H1 (cell line): ENCODE results near the gene SLC7A11. TPM values are rescaled to one million over a fixed set of nuclear protein-coding genes. Genes with fewer than 3 reads are reported as not detected.

Experiments
- CTCF ChIA-PET: fragments of 300-600 bp; sonication (Branson Sonifier 250); formaldehyde crosslinking; loops from one replicate; lab custom pipeline; 2021; ENCODE audit not compliant: partially characterized antibody; lab: Charles Lee
- POLR2A ChIA-PET: fragments of 300-600 bp; sonication (Branson Sonifier 250); formaldehyde crosslinking; loops from one replicate; lab custom pipeline; 2021; ENCODE audit warnings: inconsistent platforms; ENCODE audit not compliant: partially characterized antibody; lab: Charles Lee
- DNase-seq, 2 experiments: peaks; one replicate each; pipeline versions ENCODE4 v3.0.0 to v3.0.0-alpha.2; 2010 to 2022; ENCODE audit warnings: low spot score in 2 of 2, low read depth in 1 of 2, mixed read lengths in 1 of 2
- FAIRE-seq: peaks from 2 replicates; lab custom pipeline; 2011; peaks lifted over from hg19 to GRCh38; lab: Jason Lieb, UNC
- H2AFZ ChIP-seq: 2 replicates; pipeline ENCODE4 v1.8.1; 2012; ENCODE audit warnings: low read length, inconsistent platforms
- H2AK5ac ChIP-seq: 2 replicates; pipeline ENCODE4 v1.6.1; 2013; ENCODE audit warnings: low read depth, low read length
- H2BK120ac ChIP-seq: replicated peaks from 2 replicates; pipeline ENCODE3; 2013; ENCODE audit warnings: low read depth, low read length, inconsistent platforms
- H2BK12ac ChIP-seq: 2 replicates; pipeline ENCODE4 v1.6.1; 2013; ENCODE audit warnings: low read depth, low read length
- H2BK15ac ChIP-seq: 2 replicates; pipeline ENCODE4 v1.6.1; 2013; ENCODE audit warnings: low read length
- H2BK20ac ChIP-seq: 2 replicates; pipeline ENCODE4 v1.6.1; 2013; ENCODE audit warnings: low read length
- H2BK5ac ChIP-seq: 2 replicates; pipeline ENCODE4 v1.6.1; 2013; ENCODE audit warnings: low read depth, low read length
- H3K14ac ChIP-seq: 2 replicates; pipeline ENCODE4 v1.6.1; 2013; ENCODE audit warnings: inconsistent platforms; ENCODE audit not compliant: insufficient read length
- H3K18ac ChIP-seq: 2 replicates; pipeline ENCODE4 v1.6.1; 2013; ENCODE audit warnings: low read length; ENCODE audit errors: extremely low read depth
- H3K23ac ChIP-seq: 2 replicates; pipeline ENCODE4 v1.6.1; 2013; ENCODE audit warnings: inconsistent platforms; ENCODE audit not compliant: insufficient read length
- H3K23me2 ChIP-seq: 2 replicates; pipeline ENCODE4 v1.6.1; 2013; ENCODE audit warnings: low read depth, low read length
- H3K27ac ChIP-seq: 2 replicates; pipeline ENCODE4 v1.6.1; 2011; ENCODE audit warnings: low read depth, low read length, inconsistent platforms
- H3K27me3 ChIP-seq, 4 experiments: replicated peaks in 1 of 4; 1 replicate in 1 of 4; 2 replicates in 3 of 4; pipeline versions ENCODE4 v1.6.1 to v1.8.1; 2011 to 2013; ENCODE audit warnings: low read length in 3 of 4, mild to moderate bottlenecking in 3 of 4, inconsistent platforms in 2 of 4, mixed read lengths in 2 of 4, moderate library complexity in 1 of 4; ENCODE audit not compliant: control insufficient read depth in 3 of 4, insufficient read depth in 3 of 4; ENCODE audit errors: extremely low read depth in 1 of 4
- H3K36me3 ChIP-seq, 4 experiments: 2 replicates each; pipeline versions ENCODE4 v1.6.1 to v1.8.1; 2011 to 2013; ENCODE audit warnings: mild to moderate bottlenecking in 4 of 4, low read length in 3 of 4, moderate library complexity in 2 of 4, control low read depth in 1 of 4, inconsistent platforms in 1 of 4; ENCODE audit not compliant: insufficient read depth in 4 of 4, control insufficient read depth in 2 of 4
- H3K4ac ChIP-seq: replicated peaks from 2 replicates; pipeline ENCODE3; 2013; ENCODE audit warnings: low read length, low read depth, mixed read lengths, inconsistent platforms; ENCODE audit not compliant: insufficient read length
- H3K4me1 ChIP-seq, 4 experiments: replicated peaks in 1 of 4; 1 replicate in 1 of 4; 2 replicates in 3 of 4; pipeline versions ENCODE4 v1.6.1 to v1.8.1; 2011 to 2013; ENCODE audit warnings: low read length in 3 of 4, inconsistent platforms in 2 of 4, mixed read lengths in 1 of 4; ENCODE audit not compliant: insufficient read depth in 4 of 4, control insufficient read depth in 3 of 4
- H3K4me2 ChIP-seq, 2 experiments: 2 replicates each; pipeline versions ENCODE4 v1.6.1 to v1.8.1; 2011 to 2013; ENCODE audit warnings: low read depth in 2 of 2, low read length in 2 of 2, control low read depth in 1 of 2, inconsistent platforms in 1 of 2, mild to moderate bottlenecking in 1 of 2; ENCODE audit not compliant: insufficient read depth in 1 of 2
- H3K4me3 ChIP-seq, 4 experiments: fragments of 200-600, 300-600 bp in 1 of 4; sonication (generic), shearing (Covaris generic), sonication (Bioruptor Twin) in 1 of 4; 2 replicates each; pipeline versions ENCODE4 v1.5.1 to v1.8.1; 2011 to 2016; ENCODE audit warnings: low read length in 4 of 4, low read depth in 3 of 4, control low read depth in 2 of 4, inconsistent platforms in 2 of 4, mild to moderate bottlenecking in 2 of 4, mixed read lengths in 1 of 4, moderate library complexity in 1 of 4; ENCODE audit not compliant: insufficient read depth in 2 of 4; ENCODE audit errors: extremely low read depth in 1 of 4
- H3K56ac ChIP-seq: replicated peaks from 2 replicates; pipeline ENCODE3; 2013; ENCODE audit warnings: low read depth, mild to moderate bottlenecking, mixed read lengths, low read length, inconsistent platforms; ENCODE audit not compliant: insufficient read length
- H3K79me1 ChIP-seq: 2 replicates; pipeline ENCODE4 v1.6.1; 2013; ENCODE audit warnings: low read depth, low read length, control low read depth
- H3K79me2 ChIP-seq, 2 experiments: 2 replicates each; pipeline versions ENCODE4 v1.6.1 to v1.8.1; 2012 to 2013; ENCODE audit warnings: low read length in 2 of 2, mild to moderate bottlenecking in 2 of 2, inconsistent platforms in 1 of 2; ENCODE audit not compliant: insufficient read depth in 2 of 2, control insufficient read depth in 1 of 2
- H3K9ac ChIP-seq, 4 experiments: replicated peaks in 1 of 4; 1 replicate in 1 of 4; 2 replicates in 3 of 4; pipeline versions ENCODE4 v1.6.1 to v1.8.1; 2011 to 2013; ENCODE audit warnings: low read depth in 3 of 4, low read length in 3 of 4, control low read depth in 2 of 4, mild to moderate bottlenecking in 2 of 4, moderate library complexity in 2 of 4, inconsistent platforms in 1 of 4; ENCODE audit errors: extremely low read depth in 1 of 4
- H3K9me3 ChIP-seq, 2 experiments: 2 replicates each; pipeline versions ENCODE4 v1.6.1 to v1.8.1; 2012 to 2013; ENCODE audit warnings: mild to moderate bottlenecking in 2 of 2, moderate library complexity in 2 of 2, control low read depth in 1 of 2, inconsistent platforms in 1 of 2, low read depth in 1 of 2, low read length in 1 of 2, mixed read lengths in 1 of 2; ENCODE audit not compliant: insufficient read depth in 2 of 2
- H4K20me1 ChIP-seq, 2 experiments: replicated peaks in 1 of 2; 2 replicates each; pipeline versions ENCODE3 to v1.8.1; 2011 to 2013; ENCODE audit warnings: inconsistent platforms in 2 of 2, low read length in 2 of 2, mild to moderate bottlenecking in 1 of 2; ENCODE audit not compliant: insufficient read depth in 2 of 2, control insufficient read depth in 1 of 2
- H4K5ac ChIP-seq: 2 replicates; pipeline ENCODE4 v1.6.1; 2013; ENCODE audit warnings: low read length, low read depth, mixed read lengths, inconsistent platforms; ENCODE audit not compliant: insufficient read length
- H4K8ac ChIP-seq: 2 replicates; pipeline ENCODE4 v1.8.0; 2013; ENCODE audit warnings: mild to moderate bottlenecking, moderate library complexity, low read length, inconsistent platforms; ENCODE audit not compliant: insufficient read depth; ENCODE audit errors: extremely low read depth
- H4K91ac ChIP-seq: replicated peaks from 2 replicates; pipeline ENCODE3; 2013; ENCODE audit warnings: low read length, mixed read lengths, inconsistent platforms; ENCODE audit not compliant: insufficient read length
- ASH2L ChIP-seq: fragments of 200-600, 300-600 bp; sonication (generic); IDR thresholded peaks from one replicate; pipeline ENCODE4 v1.7.1; 2017; ENCODE audit warnings: low read length
- CTCF ChIP-seq, 3 experiments: IDR thresholded peaks; 1 replicate in 2 of 3; 2 replicates in 1 of 3; pipeline versions ENCODE4 v1.5.1 to v1.6.1; 2011; ENCODE audit warnings: low read length in 3 of 3, mild to moderate bottlenecking in 3 of 3, inconsistent platforms in 2 of 3, low read depth in 1 of 3, moderate library complexity in 1 of 3; ENCODE audit not compliant: insufficient read depth in 1 of 3; ENCODE audit errors: control extremely low read depth in 1 of 3
- POU5F1 ChIP-seq: IDR thresholded peaks from 2 replicates; pipeline ENCODE4 v1.6.1; 2011; ENCODE audit warnings: low read depth, mild to moderate bottlenecking, low read length, moderate library complexity
- RAD21 ChIP-seq, 2 experiments: IDR thresholded peaks in 1 of 2; conservative IDR thresholded peaks in 1 of 2; 2 replicates each; pipeline ENCODE4 v1.6.1; 2011; ENCODE audit warnings: low read depth in 2 of 2, low read length in 2 of 2, improper control_type of control experiment in 1 of 2, inconsistent platforms in 1 of 2, mild to moderate bottlenecking in 1 of 2, moderate library complexity in 1 of 2
- WGBS, 2 experiments: shearing (Covaris generic) in 1 of 2; methylation state at CpG; one replicate each; pipeline versions ENCODE4 v1.1.6 to v1.1.7; 2013 to 2015; ENCODE audit warnings: low lambda C conversion rate in 2 of 2, mixed read lengths in 2 of 2, inconsistent platforms in 1 of 2, low coverage in 1 of 2, missing lambda C conversion rate in 1 of 2; ENCODE audit not compliant: insufficient replicate concordance in 2 of 2, insufficient coverage in 1 of 2, insufficient read length in 1 of 2; ENCODE audit errors: extremely low coverage in 1 of 2, missing lambda C conversion rate in 1 of 2; 5-methylcytosine and 5-hydroxymethylcytosine counted together
- polyA plus RNA-seq, 7 experiments: library from polyadenylated mRNA; depleted of rRNA in 3 of 7; stranded (reverse) in 5 of 7; unstranded in 2 of 7; fragments of >200 nt in 5 of 7; fragments of 200-250 nt in 2 of 7; gene quantifications; 1 replicate in 5 of 7; 2 replicates in 1 of 7; 4 replicates in 1 of 7; pipeline versions ENCODE4 v1.2.1 to v1.2.3, GENCODE V29; 2011 to 2013; ENCODE audit warnings: missing spikeins in 2 of 7, mixed read lengths in 2 of 7
- total RNA-seq: library from RNA; stranded (reverse); fragmentation: NEBNext Ultra II Directional; extraction: Animal tissue kit (Norgen Biotek cat#: 25700); gene quantifications from 2 replicates; pipeline ENCODE4 v1.2.1, GENCODE V29; 2021

Gene SLC7A11
- total and polyA plus RNA-seq, 2 of the 8 experiments (the other 6 are each of a cell fraction or from before 2014, with no cell fraction given): 6.6 to 17.0 TPM

GRCh38 chr4:138216272-138216867, 25.8 kb downstream of the SLC7A11 start:
- Histone ChIP-seq H4K5ac (no peak overlapping the region), H3K56ac (no peak overlapping the region), H3K36me3 (peaks cover 0 to 71% (median 7%) of the 10 kb centered on the region in 4 experiments; a peak in 4 of 8 replicates), H3K4me1 (peaks cover 0 to 7% (median 3%) of the 10 kb centered on the region in 4 experiments; a peak in 4 of 7 replicates), H3K14ac (no peak overlapping the region), H3K4me2 (no peak overlapping the region), H4K91ac (no peak overlapping the region), H2BK120ac (no peak overlapping the region), H2BK12ac (no peak overlapping the region), H3K27ac (no peak overlapping the region), H3K23ac (no peak overlapping the region), H2BK20ac (no peak overlapping the region), H4K20me1 (peaks cover 0 to 2% of the 10 kb centered on the region in 2 experiments), H3K23me2 (no peaks in the 10 kb centered on the region), H2AFZ (no peak overlapping the region), H2BK5ac (0 out of 2 replicates have a peak overlapping the region, but pooled peaks have one; percentile 6), H3K79me1 (no peaks in the 10 kb centered on the region; the same call in 1 of the 2 replicates), H3K9ac (no peak overlapping the region), H4K8ac (no peak overlapping the region), H3K79me2 (peaks cover 0 to 12% of the 10 kb centered on the region in 2 experiments; a peak in 1 of 4 replicates), H3K4ac (no peak overlapping the region), H3K18ac (no peak overlapping the region; the same call in 1 of the 2 replicates), H3K27me3 (no peaks in the 10 kb centered on the region), H2BK15ac (no peak overlapping the region), H3K9me3 (no peaks in the 10 kb centered on the region), H2AK5ac (no peak overlapping the region; the same call in 1 of the 2 replicates), H3K4me3 (no peak overlapping the region)
- DNase-seq: no peak
- TF ChIP-seq CTCF (IDR thresholded peaks at IDR 0.05; ENCODE audit: control extremely low read depth in 1 of 3, insufficient read depth in 1 of 3, low read depth in 1 of 3, low read length in 3 of 3): 0 out of 4 replicates have a peak, but pooled peaks of 1 of the 3 experiments have one; percentile 7
- TF ChIP-seq RAD21 (IDR thresholded peaks at IDR 0.05 in 1 of 2, conservative IDR thresholded peaks at IDR 0.05 in 1 of 2; ENCODE audit: low read depth in 2 of 2, low read length in 2 of 2): 0 out of 4 replicates have a peak, but pooled peaks of 1 of the 2 experiments have one; percentile 5
- no peak for TF ChIP-seq POU5F1
- TF ChIP-seq ASH2L: no peak
- peak; percentile 39 for FAIRE-seq
- 82% methylated on average over 4 of the region's 4 CpGs; no CpG with 5 or more reads in 1 of the 2 experiments for WGBS, 2 experiments
- CTCF ChIA-PET: interaction anchor here (1.0 to 1.8 kb wide), 8 partner anchors 11 to 464 kb away, joined by 3 to 6 read pairs (median 4); no protein-coding TSS in a partner anchor
- POLR2A ChIA-PET: interaction anchor here (0.9 to 1.8 kb wide), 4 partner anchors 10 to 25 kb away, joined by 3 to 10 read pairs (median 5); partner anchors contain the start of gene SLC7A11
